Vagina (tissue), 2 donors: ENCODE results near the gene GPR18. TPM values are rescaled to one million over a fixed set of nuclear protein-coding genes. Genes with fewer than 3 reads are reported as not detected.

Source experiments
- DNase-seq, 2 donors: peaks; one replicate each; pipeline ENCODE4 v3.0.0-alpha.2; 2017; ENCODE audit errors: extremely low spot score in 2 of 2
- H3K27ac ChIP-seq: fragments of 200-600 bp; sonication (generic); one replicate; pipeline ENCODE4 v1.5.1; 2019
- H3K27me3 ChIP-seq: fragments of 200-600 bp; sonication (generic); one replicate; pipeline ENCODE4 v1.5.1; 2019
- H3K36me3 ChIP-seq, 2 donors: fragments of 200-600 bp; sonication (generic); one replicate each; pipeline ENCODE4 v1.5.1; 2017 to 2019
- H3K4me1 ChIP-seq: fragments of 200-600 bp; sonication (generic); one replicate; pipeline ENCODE4 v1.5.1; 2019
- H3K4me3 ChIP-seq, 2 donors: fragments of 200-600 bp; sonication (generic); 1 replicate in 1 of 2; 2 replicates in 1 of 2; pipeline ENCODE4 v1.5.1; 2016 to 2019
- H3K9me3 ChIP-seq: fragments of 200-600 bp; sonication (generic); one replicate; pipeline ENCODE4 v1.5.1; 2019
- POLR2A ChIP-seq, 2 donors: fragments of 450-650 bp; IDR thresholded peaks; one replicate each; pipeline ENCODE4 v1.6.1; 2017; ENCODE audit warnings: antibody characterized with exemption in 2 of 2, mild to moderate bottlenecking in 2 of 2, moderate library complexity in 2 of 2
- POLR2AphosphoS5 ChIP-seq, 2 donors: sonication (generic); formaldehyde crosslinking; IDR thresholded peaks; one replicate each; pipeline ENCODE4 v1.9.0; 2017; ENCODE audit warnings: antibody characterized with exemption in 2 of 2, mild to moderate bottlenecking in 2 of 2, low read depth in 1 of 2; ENCODE audit not compliant: insufficient read depth in 1 of 2
- intact Hi-C: fragments of 100-400 bp; cut with DNase I; formaldehyde crosslinking; loops from one replicate; pipeline ENCODE4 v1.15.1; 2023
- total RNA-seq: library from RNA; depleted of rRNA; stranded (reverse); fragments of >200 nt; gene quantifications from one replicate; pipeline ENCODE4 v1.2.3, GENCODE V29; 2016
- TF ChIP-seq, protein P1 (sequence below), 3 experiments: fragments of 450-650 bp in 2 of 3; fragments of 200-600 bp in 1 of 3; sonication (generic) in 1 of 3; IDR thresholded peaks; one replicate each; pipeline ENCODE4 v1.5.1; 2017 to 2019; ENCODE audit warnings: antibody characterized with exemption in 3 of 3, mild to moderate bottlenecking in 2 of 3, moderate library complexity in 2 of 3

GPR18 gene
- total RNA-seq, 1 donor from 2014 or later, result not detected

DNA sequence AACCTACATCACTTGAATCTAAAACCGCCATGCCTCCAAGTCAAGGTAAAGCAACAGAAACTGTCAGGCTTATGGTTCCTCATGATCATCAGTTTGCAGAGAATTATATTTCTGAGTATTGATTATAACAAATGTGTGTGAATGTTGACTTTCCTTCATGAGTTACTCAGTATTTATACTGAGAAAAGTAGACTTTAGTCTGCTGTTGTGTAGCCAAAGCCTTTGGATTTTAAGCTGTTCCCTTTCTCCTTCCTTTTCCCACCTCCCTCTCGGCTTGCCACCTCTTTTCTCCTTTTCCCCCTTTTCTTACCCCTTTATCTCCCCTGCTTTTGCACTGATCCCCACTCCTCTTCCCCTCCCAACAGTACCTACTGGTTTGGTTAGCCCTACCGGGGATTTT lies 20.7 kb upstream of the GPR18 start:
- TF ChIP-seq POLR2A (IDR thresholded peaks at IDR 0.05), result no peak
- TF ChIP-seq POLR2AphosphoS5 (IDR thresholded peaks at IDR 0.05; ENCODE audit: insufficient read depth in 1 of 2, low read depth in 1 of 2), result no peak
- TF ChIP-seq, protein P1, sequence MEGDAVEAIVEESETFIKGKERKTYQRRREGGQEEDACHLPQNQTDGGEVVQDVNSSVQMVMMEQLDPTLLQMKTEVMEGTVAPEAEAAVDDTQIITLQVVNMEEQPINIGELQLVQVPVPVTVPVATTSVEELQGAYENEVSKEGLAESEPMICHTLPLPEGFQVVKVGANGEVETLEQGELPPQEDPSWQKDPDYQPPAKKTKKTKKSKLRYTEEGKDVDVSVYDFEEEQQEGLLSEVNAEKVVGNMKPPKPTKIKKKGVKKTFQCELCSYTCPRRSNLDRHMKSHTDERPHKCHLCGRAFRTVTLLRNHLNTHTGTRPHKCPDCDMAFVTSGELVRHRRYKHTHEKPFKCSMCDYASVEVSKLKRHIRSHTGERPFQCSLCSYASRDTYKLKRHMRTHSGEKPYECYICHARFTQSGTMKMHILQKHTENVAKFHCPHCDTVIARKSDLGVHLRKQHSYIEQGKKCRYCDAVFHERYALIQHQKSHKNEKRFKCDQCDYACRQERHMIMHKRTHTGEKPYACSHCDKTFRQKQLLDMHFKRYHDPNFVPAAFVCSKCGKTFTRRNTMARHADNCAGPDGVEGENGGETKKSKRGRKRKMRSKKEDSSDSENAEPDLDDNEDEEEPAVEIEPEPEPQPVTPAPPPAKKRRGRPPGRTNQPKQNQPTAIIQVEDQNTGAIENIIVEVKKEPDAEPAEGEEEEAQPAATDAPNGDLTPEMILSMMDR (IDR thresholded peaks at IDR 0.05), result no peak
- Histone ChIP-seq H3K36me3 (no peaks in the 10 kb centered on the region), H3K9me3 (no peaks in the 10 kb centered on the region), H3K4me1 (peaks cover 26% of the 10 kb centered on the region), H3K27ac (no peak overlapping the region), H3K4me3 (no peak overlapping the region), H3K27me3 (no peaks in the 10 kb centered on the region)
- intact Hi-C loops, result no loop called here
- DNase-seq, result no peak

DNA sequence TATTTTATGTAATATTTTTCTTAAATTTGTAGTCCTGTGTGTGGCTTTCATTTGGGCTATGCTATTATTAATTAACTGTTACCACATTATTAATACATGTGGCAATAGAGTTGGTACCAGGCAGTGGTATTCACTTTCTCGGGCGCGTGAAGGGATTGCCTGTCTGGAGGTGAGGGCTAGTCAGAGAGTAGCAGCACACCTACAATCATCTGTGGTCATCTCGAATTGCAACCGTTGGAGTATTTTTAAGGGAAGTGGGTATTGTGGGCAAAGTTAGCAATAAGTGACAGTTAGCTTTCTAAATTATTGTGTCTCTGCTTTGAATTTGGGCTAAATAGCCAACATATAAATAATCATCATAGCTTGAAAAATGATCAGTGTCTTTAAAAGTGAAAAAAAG lies 20.0 kb upstream of the GPR18 start:
- no peak overlapping the region for H3K27ac ChIP-seq
- intact Hi-C loops, result no loop called here
- TF ChIP-seq, protein P1 (IDR thresholded peaks at IDR 0.05), result no peak

DNA sequence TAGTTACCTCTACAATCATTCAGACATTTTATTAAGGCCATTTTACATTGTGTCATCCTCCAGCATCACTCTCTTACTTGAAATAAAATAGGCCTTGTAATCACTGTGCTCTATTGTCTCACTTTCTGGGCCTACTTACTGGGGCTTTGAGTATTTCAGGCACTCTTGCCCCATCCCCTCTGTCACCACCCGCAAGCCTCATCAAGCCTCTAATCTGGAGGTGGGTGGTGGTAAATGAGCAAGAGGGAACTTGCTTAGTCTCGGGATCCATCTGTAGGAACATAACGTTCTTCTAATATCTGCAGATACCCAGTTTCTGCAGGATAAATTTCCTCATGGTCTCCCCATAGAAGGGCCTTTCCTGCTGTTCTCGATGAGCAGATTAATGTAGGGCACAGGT lies 19.4 kb upstream of the GPR18 start:
- H3K9me3 ChIP-seq, result no peaks in the 10 kb centered on the region
- H3K27me3 ChIP-seq, result no peaks in the 10 kb centered on the region
- H3K27ac ChIP-seq, result no peak overlapping the region
- no peak for DNase-seq
- intact Hi-C loops, result no loop called here
- no peak overlapping the region for H3K4me3 ChIP-seq
- peaks cover 14% of the 10 kb centered on the region for H3K4me1 ChIP-seq
- TF ChIP-seq, protein P1 (IDR thresholded peaks at IDR 0.05), result no peak
- TF ChIP-seq POLR2A (IDR thresholded peaks at IDR 0.05) (peak in 1 of 2 donors; percentile 3), POLR2AphosphoS5 (IDR thresholded peaks at IDR 0.05; ENCODE audit: insufficient read depth in 1 of 2, low read depth in 1 of 2) (no peak)
- H3K36me3 ChIP-seq, result no peaks in the 10 kb centered on the region

More for the DNA sequence above, 20.0 kb upstream of the GPR18 start:
- no peak for DNase-seq
- H3K4me1 ChIP-seq, result peaks cover 20% of the 10 kb centered on the region
- no peaks in the 10 kb centered on the region for H3K27me3 ChIP-seq
- no peak overlapping the region for H3K4me3 ChIP-seq
- H3K9me3 ChIP-seq, result no peaks in the 10 kb centered on the region
- H3K36me3 ChIP-seq, result no peaks in the 10 kb centered on the region

DNA sequence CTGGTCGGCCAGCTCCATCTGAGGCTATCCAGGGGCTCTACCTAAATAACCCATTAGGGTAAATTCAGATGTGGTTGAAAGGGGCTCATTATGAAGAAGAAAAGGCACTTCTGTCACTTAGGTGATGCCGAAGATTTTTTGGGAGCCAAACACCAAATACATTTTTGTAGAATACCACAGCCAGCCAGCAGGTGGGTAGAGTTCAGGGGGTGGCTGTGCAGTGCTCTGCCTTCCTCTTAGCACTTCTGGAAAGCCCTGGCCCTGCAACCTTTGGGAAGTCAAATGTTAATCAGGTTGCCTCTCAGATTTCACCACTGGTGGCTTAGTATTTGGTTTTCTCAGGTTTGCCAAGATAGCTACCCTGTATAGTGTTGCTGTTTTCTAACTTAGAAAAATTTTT lies 18.5 kb upstream of the GPR18 start:
- intact Hi-C loops, result no loop called here
- peaks cover 5% of the 10 kb centered on the region for H3K4me1 ChIP-seq
- no peak overlapping the region for H3K27ac ChIP-seq
- no peaks in the 10 kb centered on the region for H3K27me3 ChIP-seq
- no peaks in the 10 kb centered on the region for H3K36me3 ChIP-seq
- H3K4me3 ChIP-seq, result no peak overlapping the region
- H3K9me3 ChIP-seq, result no peaks in the 10 kb centered on the region
- TF ChIP-seq POLR2A (IDR thresholded peaks at IDR 0.05), result no peak
- TF ChIP-seq, protein P1 (IDR thresholded peaks at IDR 0.05), result no peak
- no peak for TF ChIP-seq POLR2AphosphoS5 (IDR thresholded peaks at IDR 0.05; ENCODE audit: insufficient read depth in 1 of 2, low read depth in 1 of 2)
- no peak for DNase-seq

DNA sequence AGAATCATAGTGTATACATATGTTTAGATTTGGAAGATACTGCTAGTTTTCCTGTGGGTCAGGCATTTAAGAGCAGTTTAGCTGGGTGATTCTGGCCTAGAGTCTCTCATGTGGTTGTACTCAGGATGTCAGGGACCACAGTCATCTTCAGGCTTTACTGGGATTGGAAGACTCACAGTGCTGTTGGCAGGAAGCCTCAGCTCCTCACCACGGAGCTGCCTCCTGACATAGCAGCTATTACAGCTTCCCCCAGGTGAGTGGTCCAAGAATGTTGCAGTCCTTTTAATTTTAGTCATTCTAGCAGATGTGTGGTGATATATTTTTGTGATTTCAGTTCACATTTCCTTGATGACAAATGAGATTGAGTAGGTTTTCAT lies 16.9 kb upstream of the GPR18 start:
- no peaks in the 10 kb centered on the region for H3K27me3 ChIP-seq
- H3K36me3 ChIP-seq, result no peaks in the 10 kb centered on the region
- intact Hi-C loops, result no loop called here
- H3K4me3 ChIP-seq, result no peak overlapping the region
- H3K9me3 ChIP-seq, result no peaks in the 10 kb centered on the region
- H3K27ac ChIP-seq, result no peak overlapping the region
- no peak for DNase-seq
- TF ChIP-seq, protein P1 (IDR thresholded peaks at IDR 0.05), result no peak
- no peak for TF ChIP-seq POLR2A (IDR thresholded peaks at IDR 0.05)
- no peak for TF ChIP-seq POLR2AphosphoS5 (IDR thresholded peaks at IDR 0.05; ENCODE audit: insufficient read depth in 1 of 2, low read depth in 1 of 2)
- no peaks in the 10 kb centered on the region for H3K4me1 ChIP-seq
